H1 (cell line): Measurements from ENCODE around the gene BCAS3. TPM values are rescaled to one million over a fixed set of nuclear protein-coding genes. Genes with fewer than 3 reads are reported as not detected.

ENCODE experiments used
- CTCF ChIA-PET: fragments of 300-600 bp; sonication (Branson Sonifier 250); formaldehyde crosslinking; loops from one replicate; lab custom pipeline; 2021; ENCODE audit not compliant: partially characterized antibody; lab: Charles Lee
- POLR2A ChIA-PET: fragments of 300-600 bp; sonication (Branson Sonifier 250); formaldehyde crosslinking; loops from one replicate; lab custom pipeline; 2021; ENCODE audit warnings: inconsistent platforms; ENCODE audit not compliant: partially characterized antibody; lab: Charles Lee
- DNase-seq, 2 experiments: peaks; one replicate each; pipeline versions ENCODE4 v3.0.0 to v3.0.0-alpha.2; 2010 to 2022; ENCODE audit warnings: low spot score in 2 of 2, low read depth in 1 of 2, mixed read lengths in 1 of 2
- FAIRE-seq: peaks from 2 replicates; lab custom pipeline; 2011; peaks lifted over from hg19 to GRCh38; lab: Jason Lieb, UNC
- H2AFZ ChIP-seq: 2 replicates; pipeline ENCODE4 v1.8.1; 2012; ENCODE audit warnings: low read length, inconsistent platforms
- H2AK5ac ChIP-seq: 2 replicates; pipeline ENCODE4 v1.6.1; 2013; ENCODE audit warnings: low read depth, low read length
- H2BK120ac ChIP-seq: replicated peaks from 2 replicates; pipeline ENCODE3; 2013; ENCODE audit warnings: low read depth, low read length, inconsistent platforms
- H2BK12ac ChIP-seq: 2 replicates; pipeline ENCODE4 v1.6.1; 2013; ENCODE audit warnings: low read depth, low read length
- H2BK15ac ChIP-seq: 2 replicates; pipeline ENCODE4 v1.6.1; 2013; ENCODE audit warnings: low read length
- H2BK20ac ChIP-seq: 2 replicates; pipeline ENCODE4 v1.6.1; 2013; ENCODE audit warnings: low read length
- H2BK5ac ChIP-seq: 2 replicates; pipeline ENCODE4 v1.6.1; 2013; ENCODE audit warnings: low read depth, low read length
- H3K14ac ChIP-seq: 2 replicates; pipeline ENCODE4 v1.6.1; 2013; ENCODE audit warnings: inconsistent platforms; ENCODE audit not compliant: insufficient read length
- H3K18ac ChIP-seq: 2 replicates; pipeline ENCODE4 v1.6.1; 2013; ENCODE audit warnings: low read length; ENCODE audit errors: extremely low read depth
- H3K23ac ChIP-seq: 2 replicates; pipeline ENCODE4 v1.6.1; 2013; ENCODE audit warnings: inconsistent platforms; ENCODE audit not compliant: insufficient read length
- H3K23me2 ChIP-seq: 2 replicates; pipeline ENCODE4 v1.6.1; 2013; ENCODE audit warnings: low read depth, low read length
- H3K27ac ChIP-seq: 2 replicates; pipeline ENCODE4 v1.6.1; 2011; ENCODE audit warnings: low read depth, low read length, inconsistent platforms
- H3K27me3 ChIP-seq, 4 experiments: replicated peaks in 1 of 4; 1 replicate in 1 of 4; 2 replicates in 3 of 4; pipeline versions ENCODE4 v1.6.1 to v1.8.1; 2011 to 2013; ENCODE audit warnings: low read length in 3 of 4, mild to moderate bottlenecking in 3 of 4, inconsistent platforms in 2 of 4, mixed read lengths in 2 of 4, moderate library complexity in 1 of 4; ENCODE audit not compliant: control insufficient read depth in 3 of 4, insufficient read depth in 3 of 4; ENCODE audit errors: extremely low read depth in 1 of 4
- H3K36me3 ChIP-seq, 4 experiments: 2 replicates each; pipeline versions ENCODE4 v1.6.1 to v1.8.1; 2011 to 2013; ENCODE audit warnings: mild to moderate bottlenecking in 4 of 4, low read length in 3 of 4, moderate library complexity in 2 of 4, control low read depth in 1 of 4, inconsistent platforms in 1 of 4; ENCODE audit not compliant: insufficient read depth in 4 of 4, control insufficient read depth in 2 of 4
- H3K4ac ChIP-seq: replicated peaks from 2 replicates; pipeline ENCODE3; 2013; ENCODE audit warnings: low read length, low read depth, mixed read lengths, inconsistent platforms; ENCODE audit not compliant: insufficient read length
- H3K4me1 ChIP-seq, 4 experiments: replicated peaks in 1 of 4; 1 replicate in 1 of 4; 2 replicates in 3 of 4; pipeline versions ENCODE4 v1.6.1 to v1.8.1; 2011 to 2013; ENCODE audit warnings: low read length in 3 of 4, inconsistent platforms in 2 of 4, mixed read lengths in 1 of 4; ENCODE audit not compliant: insufficient read depth in 4 of 4, control insufficient read depth in 3 of 4
- H3K4me2 ChIP-seq, 2 experiments: 2 replicates each; pipeline versions ENCODE4 v1.6.1 to v1.8.1; 2011 to 2013; ENCODE audit warnings: low read depth in 2 of 2, low read length in 2 of 2, control low read depth in 1 of 2, inconsistent platforms in 1 of 2, mild to moderate bottlenecking in 1 of 2; ENCODE audit not compliant: insufficient read depth in 1 of 2
- H3K4me3 ChIP-seq, 4 experiments: fragments of 200-600, 300-600 bp in 1 of 4; sonication (generic), shearing (Covaris generic), sonication (Bioruptor Twin) in 1 of 4; 2 replicates each; pipeline versions ENCODE4 v1.5.1 to v1.8.1; 2011 to 2016; ENCODE audit warnings: low read length in 4 of 4, low read depth in 3 of 4, control low read depth in 2 of 4, inconsistent platforms in 2 of 4, mild to moderate bottlenecking in 2 of 4, mixed read lengths in 1 of 4, moderate library complexity in 1 of 4; ENCODE audit not compliant: insufficient read depth in 2 of 4; ENCODE audit errors: extremely low read depth in 1 of 4
- H3K56ac ChIP-seq: replicated peaks from 2 replicates; pipeline ENCODE3; 2013; ENCODE audit warnings: low read depth, mild to moderate bottlenecking, mixed read lengths, low read length, inconsistent platforms; ENCODE audit not compliant: insufficient read length
- H3K79me1 ChIP-seq: 2 replicates; pipeline ENCODE4 v1.6.1; 2013; ENCODE audit warnings: low read depth, low read length, control low read depth
- H3K79me2 ChIP-seq, 2 experiments: 2 replicates each; pipeline versions ENCODE4 v1.6.1 to v1.8.1; 2012 to 2013; ENCODE audit warnings: low read length in 2 of 2, mild to moderate bottlenecking in 2 of 2, inconsistent platforms in 1 of 2; ENCODE audit not compliant: insufficient read depth in 2 of 2, control insufficient read depth in 1 of 2
- H3K9ac ChIP-seq, 4 experiments: replicated peaks in 1 of 4; 1 replicate in 1 of 4; 2 replicates in 3 of 4; pipeline versions ENCODE4 v1.6.1 to v1.8.1; 2011 to 2013; ENCODE audit warnings: low read depth in 3 of 4, low read length in 3 of 4, control low read depth in 2 of 4, mild to moderate bottlenecking in 2 of 4, moderate library complexity in 2 of 4, inconsistent platforms in 1 of 4; ENCODE audit errors: extremely low read depth in 1 of 4
- H3K9me3 ChIP-seq, 2 experiments: 2 replicates each; pipeline versions ENCODE4 v1.6.1 to v1.8.1; 2012 to 2013; ENCODE audit warnings: mild to moderate bottlenecking in 2 of 2, moderate library complexity in 2 of 2, control low read depth in 1 of 2, inconsistent platforms in 1 of 2, low read depth in 1 of 2, low read length in 1 of 2, mixed read lengths in 1 of 2; ENCODE audit not compliant: insufficient read depth in 2 of 2
- H4K20me1 ChIP-seq, 2 experiments: replicated peaks in 1 of 2; 2 replicates each; pipeline versions ENCODE3 to v1.8.1; 2011 to 2013; ENCODE audit warnings: inconsistent platforms in 2 of 2, low read length in 2 of 2, mild to moderate bottlenecking in 1 of 2; ENCODE audit not compliant: insufficient read depth in 2 of 2, control insufficient read depth in 1 of 2
- H4K5ac ChIP-seq: 2 replicates; pipeline ENCODE4 v1.6.1; 2013; ENCODE audit warnings: low read length, low read depth, mixed read lengths, inconsistent platforms; ENCODE audit not compliant: insufficient read length
- H4K8ac ChIP-seq: 2 replicates; pipeline ENCODE4 v1.8.0; 2013; ENCODE audit warnings: mild to moderate bottlenecking, moderate library complexity, low read length, inconsistent platforms; ENCODE audit not compliant: insufficient read depth; ENCODE audit errors: extremely low read depth
- H4K91ac ChIP-seq: replicated peaks from 2 replicates; pipeline ENCODE3; 2013; ENCODE audit warnings: low read length, mixed read lengths, inconsistent platforms; ENCODE audit not compliant: insufficient read length
- CHD1 ChIP-seq: IDR thresholded peaks from 2 replicates; pipeline ENCODE4 v1.6.1; 2012; ENCODE audit warnings: low read depth, low read length, improper control_type of control experiment
- FOSL1 ChIP-seq: IDR thresholded peaks from 2 replicates; pipeline ENCODE4 v1.6.1; 2011; ENCODE audit warnings: mild to moderate bottlenecking, low read depth, low read length, moderate library complexity; ENCODE audit not compliant: insufficient read depth
- NANOG ChIP-seq: IDR thresholded peaks from 2 replicates; pipeline ENCODE4 v1.6.1; 2011; ENCODE audit warnings: low read length, low read depth, mild to moderate bottlenecking, inconsistent platforms; ENCODE audit not compliant: insufficient read depth, poor library complexity, severe bottlenecking
- POLR2AphosphoS5 ChIP-seq: IDR thresholded peaks from 2 replicates; pipeline ENCODE4 v1.6.1; 2011; ENCODE audit warnings: low read depth, low read length
- POU5F1 ChIP-seq: IDR thresholded peaks from 2 replicates; pipeline ENCODE4 v1.6.1; 2011; ENCODE audit warnings: low read depth, mild to moderate bottlenecking, low read length, moderate library complexity
- RXRA ChIP-seq: IDR thresholded peaks from 2 replicates; pipeline ENCODE4 v1.6.1; 2011; ENCODE audit warnings: low read depth, mild to moderate bottlenecking, low read length, moderate library complexity; ENCODE audit not compliant: insufficient read depth
- SAP30 ChIP-seq: fragments of 300-600 bp; sonication (generic); IDR thresholded peaks from 2 replicates; pipeline ENCODE4 v1.7.1; 2012; ENCODE audit warnings: low read length, moderate library complexity, mild to moderate bottlenecking, inconsistent platforms; ENCODE audit not compliant: insufficient read depth, insufficient replicate concordance
- SIX5 ChIP-seq: IDR thresholded peaks from 2 replicates; pipeline ENCODE4 v1.6.1; 2011; ENCODE audit warnings: mild to moderate bottlenecking, low read depth, low read length
- SUZ12 ChIP-seq: fragments of 200-600 bp; sonication (generic); IDR thresholded peaks from 2 replicates; pipeline ENCODE4 v1.6.1; 2012; ENCODE audit warnings: mild to moderate bottlenecking, inconsistent platforms, low read length, moderate library complexity, mixed read lengths
- TEAD4 ChIP-seq: IDR thresholded peaks from 2 replicates; pipeline ENCODE4 v1.6.1; 2012; ENCODE audit warnings: low read depth, low read length, inconsistent platforms, mixed read lengths
- whole genome bisulfite sequencing, 2 experiments: shearing (Covaris generic) in 1 of 2; methylation state at CpG; one replicate each; pipeline versions ENCODE4 v1.1.6 to v1.1.7; 2013 to 2015; ENCODE audit warnings: low lambda C conversion rate in 2 of 2, mixed read lengths in 2 of 2, inconsistent platforms in 1 of 2, low coverage in 1 of 2, missing lambda C conversion rate in 1 of 2; ENCODE audit not compliant: insufficient replicate concordance in 2 of 2, insufficient coverage in 1 of 2, insufficient read length in 1 of 2; ENCODE audit errors: extremely low coverage in 1 of 2, missing lambda C conversion rate in 1 of 2; 5-methylcytosine and 5-hydroxymethylcytosine counted together
- polyA plus RNA-seq, 7 experiments: library from polyadenylated mRNA; depleted of rRNA in 3 of 7; stranded (reverse) in 5 of 7; unstranded in 2 of 7; fragments of >200 nt in 5 of 7; fragments of 200-250 nt in 2 of 7; gene quantifications; 1 replicate in 5 of 7; 2 replicates in 1 of 7; 4 replicates in 1 of 7; pipeline versions ENCODE4 v1.2.1 to v1.2.3, GENCODE V29; 2011 to 2013; ENCODE audit warnings: missing spikeins in 2 of 7, mixed read lengths in 2 of 7
- total RNA-seq: library from RNA; stranded (reverse); fragmentation: NEBNext Ultra II Directional; extraction: Animal tissue kit (Norgen Biotek cat#: 25700); gene quantifications from 2 replicates; pipeline ENCODE4 v1.2.1, GENCODE V29; 2021

The BCAS3 gene
- total and polyA plus RNA-seq, 2 of the 8 experiments (the other 6 are each of a cell fraction or from before 2014, with no cell fraction given) = 9.9 to 13.3 TPM

DNA sequence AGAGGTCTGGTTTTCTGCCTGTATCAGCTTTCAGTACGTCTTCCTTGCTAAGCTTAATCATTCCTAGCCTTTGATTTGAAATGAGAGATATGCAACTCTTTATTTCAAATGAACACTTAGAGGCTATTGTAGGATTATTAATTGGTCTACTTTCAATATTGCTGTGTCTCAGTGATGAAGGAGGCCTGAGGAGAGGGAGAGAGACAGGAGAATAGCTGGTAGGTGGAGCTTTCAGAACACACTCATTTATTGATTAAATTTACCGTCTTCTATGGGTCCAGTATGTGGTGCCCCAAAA, 187.0 kb downstream of the BCAS3 start:
- Histone ChIP-seq H3K23ac (no peak overlapping the region), H3K4me2 (no peak overlapping the region), H4K5ac (no peak overlapping the region), H3K27ac (no peak overlapping the region), H2BK5ac (no peak overlapping the region), H4K20me1 (no peaks in the 10 kb centered on the region), H4K8ac (no peak overlapping the region), H3K36me3 (no peaks in the 10 kb centered on the region), H3K56ac (no peak overlapping the region), H2BK120ac (no peak overlapping the region), H3K79me1 (no peaks in the 10 kb centered on the region), H3K79me2 (no peaks in the 10 kb centered on the region), H3K4me1 (no peaks in the 10 kb centered on the region), H3K4me3 (no peak overlapping the region), H3K23me2 (no peaks in the 10 kb centered on the region), H3K4ac (no peak overlapping the region), H3K27me3 (no peaks in the 10 kb centered on the region), H3K9ac (no peak overlapping the region), H2AK5ac (no peak overlapping the region), H2BK20ac (no peak overlapping the region), H3K14ac (no peak overlapping the region), H4K91ac (no peak overlapping the region), H3K9me3 (no peaks in the 10 kb centered on the region), H2BK15ac (no peak overlapping the region), H2AFZ (no peak overlapping the region), H3K18ac (no peak overlapping the region), H2BK12ac (no peak overlapping the region)
- TF ChIP-seq RXRA = no peak
- no peak for TF ChIP-seq SIX5
- TF ChIP-seq POLR2AphosphoS5 = no peak
- TF ChIP-seq CHD1 = no peak
- no peak for TF ChIP-seq SAP30
- TF ChIP-seq POU5F1 = no peak
- TF ChIP-seq FOSL1 = no peak
- TF ChIP-seq NANOG = no peak
- no peak for TF ChIP-seq TEAD4
- TF ChIP-seq SUZ12 = no peak
- WGBS, 2 experiments = 84% methylated on average over 2 of the region's 2 CpGs; no CpG with 5 or more reads in 1 of the 2 experiments
- CTCF ChIA-PET = no interaction called here
- POLR2A ChIA-PET = interaction anchor here (0.7 kb wide), 1 partner anchor 55 kb away, joined by 3 read pairs; no protein-coding TSS in a partner anchor
- DNase-seq = no peak
- no peak for FAIRE-seq
